DOHH2 (cell line): ENCODE results near the gene HPCAL4.

Source experiments
- H3F3A ChIP-seq: fragments of 200-600 bp; sonication (generic), shearing (Covaris generic); 2 replicates; pipeline ENCODE4 v1.6.0; 2016; ENCODE audit warnings: antibody characterized with exemption, mild to moderate bottlenecking; ENCODE audit not compliant: control insufficient read depth, insufficient read depth
- H3K27ac ChIP-seq: fragments of 200-600 bp; sonication (generic); 2 replicates; pipeline ENCODE4 v1.5.1; 2014; ENCODE audit warnings: low read depth, mild to moderate bottlenecking, low read length, moderate library complexity
- H3K27me3 ChIP-seq: fragments of 200-600 bp; sonication (generic); 2 replicates; pipeline ENCODE4 v1.6.1; 2014; ENCODE audit warnings: mild to moderate bottlenecking, low read length, mixed read lengths; ENCODE audit not compliant: control insufficient read depth
- H3K36me3 ChIP-seq: fragments of 200-600 bp; sonication (generic); 2 replicates; pipeline ENCODE4 v1.6.1; 2014; ENCODE audit warnings: mild to moderate bottlenecking, low read length, moderate library complexity, mixed read lengths; ENCODE audit not compliant: control insufficient read depth
- H3K4me1 ChIP-seq: fragments of 200-600 bp; sonication (generic); 2 replicates; pipeline ENCODE4 v1.6.1; 2014; ENCODE audit warnings: mild to moderate bottlenecking, low read length, mixed read lengths; ENCODE audit not compliant: control insufficient read depth
- H3K4me2 ChIP-seq: fragments of 200-600 bp; sonication (generic); 2 replicates; pipeline ENCODE4 v1.6.0; 2014; ENCODE audit warnings: mild to moderate bottlenecking, low read length, moderate library complexity
- H3K4me3 ChIP-seq: fragments of 200-600 bp; sonication (generic); 2 replicates; pipeline ENCODE4 v1.5.1; 2014; ENCODE audit warnings: mild to moderate bottlenecking, low read length, mixed read lengths
- H3K79me2 ChIP-seq: fragments of 200-600 bp; sonication (generic); 2 replicates; pipeline ENCODE4 v1.6.1; 2014; ENCODE audit warnings: mild to moderate bottlenecking, low read length, mixed read lengths; ENCODE audit not compliant: control insufficient read depth
- H3K9me2 ChIP-seq: fragments of 200-600 bp; sonication (generic); replicated peaks from 2 replicates; pipeline ENCODE4 v1.6.1; 2014; ENCODE audit warnings: mild to moderate bottlenecking, low read length, mixed read lengths; ENCODE audit not compliant: control insufficient read depth
- H3K9me3 ChIP-seq: fragments of 200-600 bp; sonication (generic); 2 replicates; pipeline ENCODE4 v1.6.1; 2014; ENCODE audit warnings: antibody characterized with exemption, low read length, mixed read lengths; ENCODE audit not compliant: control insufficient read depth, insufficient read depth
- H4K20me1 ChIP-seq: fragments of 200-600 bp; sonication (generic); 2 replicates; pipeline ENCODE4 v1.6.0; 2014; ENCODE audit warnings: low read depth, mild to moderate bottlenecking, antibody characterized with exemption, low read length, moderate library complexity; ENCODE audit not compliant: control insufficient read depth, insufficient read depth
- CTCF ChIP-seq: fragments of 200-600 bp; sonication (generic); IDR thresholded peaks from one replicate; pipeline ENCODE4 v1.5.1; 2014; ENCODE audit warnings: antibody characterized with exemption, mild to moderate bottlenecking, low read depth, low read length; ENCODE audit not compliant: poor library complexity, severe bottlenecking
- EZH2phosphoT487 ChIP-seq: fragments of 200-600 bp; sonication (generic); IDR thresholded peaks from 2 replicates; pipeline ENCODE4 v1.6.1; 2017; ENCODE audit warnings: borderline replicate concordance, mild to moderate bottlenecking, antibody characterized with exemption, low read length, moderate library complexity, mixed read lengths

Gene HPCAL4

GRCh38 chr1:39692152-39693074 lies 1.2 kb upstream of the HPCAL4 start:
- Histone ChIP-seq H3K4me2 (no peak overlapping the region), H4K20me1 (no peaks in the 10 kb centered on the region), H3K36me3 (no peaks in the 10 kb centered on the region), H3K4me1 (no peaks in the 10 kb centered on the region), H3K4me3 (no peak overlapping the region), H3K27ac (no peak overlapping the region), H3F3A (no peaks in the 10 kb centered on the region), H3K27me3 (peaks cover 36% of the 10 kb centered on the region), H3K9me3 (no peaks in the 10 kb centered on the region), H3K9me2 (no peaks in the 10 kb centered on the region), H3K79me2 (no peaks in the 10 kb centered on the region)
- no peak for TF ChIP-seq EZH2phosphoT487
- no peak for TF ChIP-seq CTCF

GRCh38 chr1:39690794-39691382 lies 345 bp downstream of the HPCAL4 start:
- no peaks in the 10 kb centered on the region for H4K20me1 ChIP-seq
- H3K4me1 ChIP-seq, result no peaks in the 10 kb centered on the region
- no peaks in the 10 kb centered on the region for H3F3A ChIP-seq
- peaks cover 39% of the 10 kb centered on the region for H3K27me3 ChIP-seq
- H3K4me3 ChIP-seq, result no peak overlapping the region
- no peaks in the 10 kb centered on the region for H3K79me2 ChIP-seq
- no peaks in the 10 kb centered on the region for H3K36me3 ChIP-seq
- H3K4me2 ChIP-seq, result no peak overlapping the region
- TF ChIP-seq EZH2phosphoT487, result no peak
- no peak overlapping the region for H3K27ac ChIP-seq
- H3K9me3 ChIP-seq, result no peaks in the 10 kb centered on the region
- no peaks in the 10 kb centered on the region for H3K9me2 ChIP-seq

DNA sequence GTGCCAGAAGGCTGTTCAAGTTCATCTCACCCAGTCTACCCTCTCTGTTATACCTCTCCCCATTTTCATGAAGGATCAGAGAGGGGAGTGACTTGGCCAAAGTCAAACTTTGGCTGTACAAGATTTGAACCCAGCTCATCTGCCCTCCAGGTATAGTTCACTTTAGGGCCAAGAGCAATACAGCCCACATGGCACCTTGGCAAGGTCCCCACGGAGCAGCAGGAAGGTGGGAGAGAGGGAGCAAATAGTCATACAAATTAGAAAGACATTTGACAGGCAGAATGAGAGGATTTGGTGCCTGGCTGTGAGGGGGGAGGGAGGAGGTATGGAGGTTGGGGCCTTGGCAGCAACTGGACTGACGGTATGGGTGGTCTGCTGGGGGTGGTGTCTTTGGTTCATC lies 1.0 kb downstream of the HPCAL4 start:
- peaks cover 36% of the 10 kb centered on the region for H3K27me3 ChIP-seq
- no peaks in the 10 kb centered on the region for H3K9me2 ChIP-seq
- no peaks in the 10 kb centered on the region for H4K20me1 ChIP-seq
- H3K4me2 ChIP-seq, result no peak overlapping the region
- no peaks in the 10 kb centered on the region for H3F3A ChIP-seq
- TF ChIP-seq CTCF (no peak), EZH2phosphoT487 (no peak)
- H3K36me3 ChIP-seq, result no peaks in the 10 kb centered on the region
- H3K4me1 ChIP-seq, result no peaks in the 10 kb centered on the region
- H3K27ac ChIP-seq, result no peak overlapping the region
- H3K79me2 ChIP-seq, result no peaks in the 10 kb centered on the region
- no peak overlapping the region for H3K4me3 ChIP-seq
- H3K9me3 ChIP-seq, result no peaks in the 10 kb centered on the region

DNA sequence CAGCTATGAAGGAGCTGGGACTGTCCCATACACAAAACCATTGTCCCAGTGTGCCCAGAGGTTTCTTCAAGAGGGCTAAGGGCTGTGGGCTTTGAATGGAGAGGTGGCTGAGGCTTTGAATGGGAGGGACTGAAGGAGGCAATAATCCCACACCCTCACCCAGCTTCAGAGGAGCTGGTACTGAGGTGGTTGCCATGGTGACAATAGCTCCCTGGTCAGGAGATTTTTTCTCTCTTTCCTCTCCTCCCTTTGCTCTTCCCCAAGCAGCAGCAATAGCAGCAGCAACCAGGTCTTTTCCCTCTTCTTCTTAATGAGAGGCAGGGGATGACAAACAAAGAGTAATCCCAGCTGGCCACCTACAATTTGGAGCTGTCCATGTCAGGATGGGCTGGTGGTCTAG lies 1.6 kb downstream of the HPCAL4 start:
- H3K27ac ChIP-seq, result no peak overlapping the region
- no peak overlapping the region for H3K4me3 ChIP-seq
- no peaks in the 10 kb centered on the region for H3K4me1 ChIP-seq
- no peaks in the 10 kb centered on the region for H4K20me1 ChIP-seq
- peaks cover 34% of the 10 kb centered on the region for H3K27me3 ChIP-seq
- no peaks in the 10 kb centered on the region for H3K36me3 ChIP-seq
- TF ChIP-seq EZH2phosphoT487, result no peak
- no peak for TF ChIP-seq CTCF
- H3K9me3 ChIP-seq, result no peaks in the 10 kb centered on the region
- H3K4me2 ChIP-seq, result no peak overlapping the region
- no peaks in the 10 kb centered on the region for H3K79me2 ChIP-seq
- H3K9me2 ChIP-seq, result no peaks in the 10 kb centered on the region
- no peaks in the 10 kb centered on the region for H3F3A ChIP-seq
